MM.1S (cell line): ENCODE data around the gene FBXO24.

Experiments used
- CTCF ChIP-seq: fragments of 300-600 bp; sonication (generic); IDR thresholded peaks from 2 replicates; pipeline ENCODE4 v1.5.1; 2016; ENCODE audit warnings: antibody characterized with exemption, low read length, mixed read lengths
- EZH2 ChIP-seq: fragments of 300-600 bp; sonication (generic); optimal IDR thresholded peaks from 2 replicates; pipeline ENCODE3; 2017; ENCODE audit warnings: low read depth, mild to moderate bottlenecking, antibody characterized with exemption, low read length, mixed read lengths
- EZH2phosphoT487 ChIP-seq: fragments of 300-600 bp; sonication (generic); IDR thresholded peaks from 2 replicates; pipeline ENCODE4 v1.6.1; 2018; ENCODE audit warnings: antibody characterized with exemption, low read length

- no peak for TF ChIP-seq CTCF
- no peak for TF ChIP-seq EZH2phosphoT487
- TF ChIP-seq EZH2, result no peak
These were observed 20.1 kb upstream of the FBXO24 start for GRCh38 chr7:100566018-100566531.
